Testis (tissue), 2 donors: ENCODE results near the gene MAP4K4.

Experiments
- POLR2A ChIP-seq: fragments of 450-650 bp; IDR thresholded peaks from one replicate; pipeline ENCODE4 v1.6.1; 2017; ENCODE audit warnings: antibody characterized with exemption, mild to moderate bottlenecking, moderate library complexity
- TF ChIP-seq, protein P1 (sequence below), 3 experiments: fragments of 450-650 bp in 2 of 3; fragments of 200-600 bp in 1 of 3; sonication (generic) in 1 of 3; IDR thresholded peaks; one replicate each; pipeline ENCODE4 v1.5.1; 2016 to 2019; ENCODE audit warnings: antibody characterized with exemption in 3 of 3, mild to moderate bottlenecking in 2 of 3, moderate library complexity in 1 of 3

- TF ChIP-seq, protein P1, sequence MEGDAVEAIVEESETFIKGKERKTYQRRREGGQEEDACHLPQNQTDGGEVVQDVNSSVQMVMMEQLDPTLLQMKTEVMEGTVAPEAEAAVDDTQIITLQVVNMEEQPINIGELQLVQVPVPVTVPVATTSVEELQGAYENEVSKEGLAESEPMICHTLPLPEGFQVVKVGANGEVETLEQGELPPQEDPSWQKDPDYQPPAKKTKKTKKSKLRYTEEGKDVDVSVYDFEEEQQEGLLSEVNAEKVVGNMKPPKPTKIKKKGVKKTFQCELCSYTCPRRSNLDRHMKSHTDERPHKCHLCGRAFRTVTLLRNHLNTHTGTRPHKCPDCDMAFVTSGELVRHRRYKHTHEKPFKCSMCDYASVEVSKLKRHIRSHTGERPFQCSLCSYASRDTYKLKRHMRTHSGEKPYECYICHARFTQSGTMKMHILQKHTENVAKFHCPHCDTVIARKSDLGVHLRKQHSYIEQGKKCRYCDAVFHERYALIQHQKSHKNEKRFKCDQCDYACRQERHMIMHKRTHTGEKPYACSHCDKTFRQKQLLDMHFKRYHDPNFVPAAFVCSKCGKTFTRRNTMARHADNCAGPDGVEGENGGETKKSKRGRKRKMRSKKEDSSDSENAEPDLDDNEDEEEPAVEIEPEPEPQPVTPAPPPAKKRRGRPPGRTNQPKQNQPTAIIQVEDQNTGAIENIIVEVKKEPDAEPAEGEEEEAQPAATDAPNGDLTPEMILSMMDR (IDR thresholded peaks at IDR 0.05), result no peak
- no peak for TF ChIP-seq POLR2A
Observed at GRCh38 chr2:101750688-101751087, 53.2 kb downstream of the MAP4K4 start.
